Measurements from ENCODE around the gene UBE3B.

UBE3B gene

GRCh38 chr12:109494348-109494881, 17.0 kb downstream of the UBE3B start:
- no peak overlapping the region for H3K4me3 ChIP-seq (ENCODE audit: low read depth, low read length)
- no peak for TF ChIP-seq CTCF (IDR thresholded peaks at IDR 0.05; ENCODE audit: borderline replicate concordance, insufficient read depth, low read depth, low read length)

GRCh38 chr12:109495012-109495411, 17.6 kb downstream of the UBE3B start:
- no peak overlapping the region for H3K4me3 ChIP-seq (ENCODE audit: low read depth, low read length)
- no peak for TF ChIP-seq CTCF (IDR thresholded peaks at IDR 0.05; ENCODE audit: borderline replicate concordance, insufficient read depth, low read depth, low read length)

- H3K4me3 ChIP-seq (ENCODE audit: low read depth, low read length), result no peak overlapping the region
- TF ChIP-seq CTCF (IDR thresholded peaks at IDR 0.05; ENCODE audit: borderline replicate concordance, insufficient read depth, low read depth, low read length), result no peak
Measured at GRCh38 chr12:109496306-109496705, 18.9 kb downstream of the UBE3B start.

GRCh38 chr12:109497675-109498074, 20.2 kb downstream of the UBE3B start:
- no peak overlapping the region for H3K4me3 ChIP-seq (ENCODE audit: low read depth, low read length)
- no peak for TF ChIP-seq CTCF (IDR thresholded peaks at IDR 0.05; ENCODE audit: borderline replicate concordance, insufficient read depth, low read depth, low read length)

- no peak for TF ChIP-seq CTCF (IDR thresholded peaks at IDR 0.05; ENCODE audit: borderline replicate concordance, insufficient read depth, low read depth, low read length)
- no peak overlapping the region for H3K4me3 ChIP-seq (ENCODE audit: low read depth, low read length)
Measured at GRCh38 chr12:109500406-109501185, 23.2 kb downstream of the UBE3B start.

GRCh38 chr12:109501299-109501698, 23.9 kb downstream of the UBE3B start:
- TF ChIP-seq CTCF (IDR thresholded peaks at IDR 0.05; ENCODE audit: borderline replicate concordance, insufficient read depth, low read depth, low read length), result no peak
- H3K4me3 ChIP-seq (ENCODE audit: low read depth, low read length), result no peak overlapping the region

- no peak for TF ChIP-seq CTCF (IDR thresholded peaks at IDR 0.05; ENCODE audit: borderline replicate concordance, insufficient read depth, low read depth, low read length)
- H3K4me3 ChIP-seq (ENCODE audit: low read depth, low read length), result no peak overlapping the region
Measured at GRCh38 chr12:109502332-109502731, 24.9 kb downstream of the UBE3B start.

Measured in GM12875 (cell line).